ENCODE results near the gene AJAP1.

DNA sequence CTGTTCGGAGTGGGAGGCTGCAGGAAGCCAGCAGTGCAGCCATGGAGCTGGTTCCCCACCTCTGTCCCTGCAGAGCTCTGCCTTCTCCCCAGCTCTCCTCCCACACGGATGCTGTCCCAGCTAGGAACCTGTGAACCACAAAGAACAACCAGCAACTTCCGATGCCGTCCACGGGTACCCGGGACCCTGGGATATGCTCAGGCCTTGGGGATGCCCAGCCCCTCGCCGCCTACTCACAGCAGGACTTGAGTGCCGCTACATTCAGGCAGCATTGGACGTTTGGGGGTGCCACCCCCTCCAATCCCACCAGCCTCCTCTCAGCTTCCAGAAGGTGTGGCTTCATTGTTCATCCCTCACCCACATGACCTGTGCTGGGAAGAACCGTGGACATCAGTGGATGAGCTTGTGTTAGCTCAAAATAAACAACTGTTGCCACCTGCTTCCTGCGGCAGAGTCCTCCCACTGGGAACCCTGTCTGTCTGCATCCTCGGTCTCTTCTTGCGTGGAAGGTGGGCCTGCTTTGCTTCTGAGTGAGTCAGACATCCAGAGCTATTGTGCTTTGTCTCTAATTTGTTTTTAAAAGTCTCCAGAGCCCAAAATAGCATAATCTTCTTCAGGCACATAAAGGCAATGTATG lies 20.1 kb upstream of the AJAP1 start:
- TF ChIP-seq KDM5A (IDR thresholded peaks at IDR 0.05; ENCODE audit: low read length) (no peak), MAX (IDR thresholded peaks at IDR 0.05) (no peak), CTCF (IDR thresholded peaks at IDR 0.05; ENCODE audit: control extremely low read depth in 1 of 3, insufficient read depth in 1 of 3, low read depth in 1 of 3, low read length in 3 of 3) (no peak), SP1 (IDR thresholded peaks at IDR 0.05; ENCODE audit: low read depth, low read length) (no peak), TBP (IDR thresholded peaks at IDR 0.05; ENCODE audit: low read depth, low read length) (no peak), NANOG (IDR thresholded peaks at IDR 0.05; ENCODE audit: insufficient read depth, low read depth, low read length, poor library complexity, severe bottlenecking) (no peak), TAF1 (IDR thresholded peaks at IDR 0.05; ENCODE audit: low read depth, low read length) (no peak), YY1 (IDR thresholded peaks at IDR 0.05; ENCODE audit: low read depth, low read length) (no peak), ATF2 (IDR thresholded peaks at IDR 0.05; ENCODE audit: low read length) (no peak), BRCA1 (IDR thresholded peaks at IDR 0.05; ENCODE audit: low read depth, low read length) (no peak), POLR2A (IDR thresholded peaks at IDR 0.05; ENCODE audit: control extremely low read depth in 1 of 2, low read depth in 2 of 2, low read length in 2 of 2) (no peak), JUND (IDR thresholded peaks at IDR 0.05; ENCODE audit: low read length) (no peak)

Measured in H1 (cell line).